Subcutaneous abdominal adipose tissue (tissue), 5 donors: ENCODE data around the gene PDGFA.

Experiments
- H3K27ac ChIP-seq: one replicate; pipeline ENCODE4 v1.7.0; 2013; ENCODE audit warnings: low read depth, mild to moderate bottlenecking, inconsistent platforms, low read length, moderate library complexity
- H3K27me3 ChIP-seq, 5 donors: one replicate each; pipeline ENCODE4 v1.7.0; 2013; ENCODE audit warnings: low read length in 5 of 5, inconsistent platforms in 1 of 5; ENCODE audit not compliant: control insufficient read depth in 5 of 5, insufficient read depth in 4 of 5
- H3K36me3 ChIP-seq, 5 donors: one replicate each; pipeline ENCODE4 v1.7.0; 2013; ENCODE audit warnings: low read length in 5 of 5; ENCODE audit not compliant: control insufficient read depth in 5 of 5, insufficient read depth in 5 of 5
- H3K4me1 ChIP-seq, 5 donors: one replicate each; pipeline ENCODE4 v1.7.0; 2013; ENCODE audit warnings: low read length in 5 of 5, mild to moderate bottlenecking in 3 of 5, moderate library complexity in 1 of 5; ENCODE audit not compliant: control insufficient read depth in 5 of 5, insufficient read depth in 5 of 5
- H3K4me3 ChIP-seq, 5 donors: one replicate each; pipeline ENCODE4 v1.7.0; 2013; ENCODE audit warnings: low read length in 5 of 5, low read depth in 1 of 5
- H3K9ac ChIP-seq, 5 donors: one replicate each; pipeline ENCODE4 v1.7.0; 2013; ENCODE audit warnings: low read length in 5 of 5, mild to moderate bottlenecking in 4 of 5, moderate library complexity in 3 of 5
- H3K9me3 ChIP-seq, 5 donors: one replicate each; pipeline ENCODE4 v1.7.0; 2013; ENCODE audit warnings: low read length in 5 of 5; ENCODE audit not compliant: control insufficient read depth in 5 of 5
- donor health status: healthy.
- donor health status: healthy.
- donor health status: healthy.
- donor health status: healthy.
- donor health status: healthy.

The PDGFA gene

GRCh38 chr7:518630-519483 lies 789 bp downstream of the PDGFA start:
- Histone ChIP-seq H3K9me3 (no peaks in the 10 kb centered on the region), H3K4me3 (peak overlapping the region in 4 of 5 donors; percentile 64 to 77 (median 72)), H3K27me3 (peaks cover 6 to 38% (median 23%) of the 10 kb centered on the region in 5 donors), H3K4me1 (peaks cover 0 to 56% (median 43%) of the 10 kb centered on the region in 5 donors), H3K9ac (peak overlapping the region in 1 of 5 donors; percentile 25), H3K27ac (no peak overlapping the region), H3K36me3 (no peaks in the 10 kb centered on the region)

DNA sequence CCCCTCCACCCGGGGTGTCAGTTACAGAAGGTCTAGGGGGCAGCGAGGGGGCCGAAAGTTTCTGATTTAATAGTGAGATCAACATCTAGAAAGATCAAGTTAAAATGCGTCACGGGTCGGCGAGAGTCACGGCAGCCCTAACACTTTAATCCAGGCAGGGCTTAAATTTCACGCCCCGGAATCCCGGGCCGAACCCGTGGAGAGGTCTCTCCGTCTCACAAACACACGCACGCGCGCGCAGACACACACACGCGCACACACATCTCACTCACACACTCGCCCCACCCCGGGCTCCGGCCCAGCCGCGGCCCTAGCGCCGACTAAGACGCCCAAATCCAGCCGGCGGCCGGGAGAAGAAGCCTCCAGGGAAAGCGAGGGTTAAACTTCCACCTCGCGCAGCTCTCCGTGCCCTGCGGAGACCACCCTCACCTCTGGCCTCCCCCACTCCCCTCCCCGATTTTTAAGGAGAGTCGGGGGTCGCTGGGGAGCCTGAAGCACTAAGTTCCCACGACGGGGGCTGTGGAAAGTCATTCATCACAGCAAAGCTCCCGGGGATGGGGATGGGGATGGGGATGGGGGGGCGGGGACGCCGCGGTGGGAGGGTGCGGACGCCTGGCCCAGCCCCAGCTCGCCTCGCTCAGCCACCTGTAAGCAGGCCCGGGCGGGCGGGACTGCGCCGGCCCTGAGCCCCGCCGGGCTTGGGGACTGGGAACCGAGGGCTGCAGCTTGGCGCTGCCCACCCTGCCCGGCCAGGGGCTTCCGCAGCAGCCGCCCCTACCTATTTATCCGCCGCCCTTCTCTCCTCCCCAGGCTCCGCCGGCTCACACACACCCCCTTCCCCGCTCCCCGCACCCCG lies 1.6 kb downstream of the PDGFA start:
- H3K4me1 ChIP-seq, result peaks cover 0 to 56% (median 43%) of the 10 kb centered on the region in 5 donors
- H3K36me3 ChIP-seq, result no peaks in the 10 kb centered on the region
- peak overlapping the region in 1 of 5 donors; percentile 45 for H3K9ac ChIP-seq
- H3K9me3 ChIP-seq, result no peaks in the 10 kb centered on the region
- H3K27ac ChIP-seq, result peak overlapping the region; percentile 10
- H3K4me3 ChIP-seq, result peak overlapping the region in 4 of 5 donors; percentile 64 to 77 (median 72)
- H3K27me3 ChIP-seq, result peaks cover under 1 to 31% (median 15%) of the 10 kb centered on the region in 5 donors

GRCh38 chr7:516606-517456 lies 2.8 kb downstream of the PDGFA start:
- peak overlapping the region in 4 of 5 donors; percentile 36 to 77 (median 52) for H3K4me3 ChIP-seq
- peaks cover 0 to 20% (median 11%) of the 10 kb centered on the region in 5 donors for H3K27me3 ChIP-seq
- H3K9me3 ChIP-seq, result no peaks in the 10 kb centered on the region
- H3K36me3 ChIP-seq, result no peaks in the 10 kb centered on the region
- peaks cover 0 to 48% (median 33%) of the 10 kb centered on the region in 5 donors for H3K4me1 ChIP-seq
- no peak overlapping the region for H3K27ac ChIP-seq
- H3K9ac ChIP-seq, result no peak overlapping the region

DNA sequence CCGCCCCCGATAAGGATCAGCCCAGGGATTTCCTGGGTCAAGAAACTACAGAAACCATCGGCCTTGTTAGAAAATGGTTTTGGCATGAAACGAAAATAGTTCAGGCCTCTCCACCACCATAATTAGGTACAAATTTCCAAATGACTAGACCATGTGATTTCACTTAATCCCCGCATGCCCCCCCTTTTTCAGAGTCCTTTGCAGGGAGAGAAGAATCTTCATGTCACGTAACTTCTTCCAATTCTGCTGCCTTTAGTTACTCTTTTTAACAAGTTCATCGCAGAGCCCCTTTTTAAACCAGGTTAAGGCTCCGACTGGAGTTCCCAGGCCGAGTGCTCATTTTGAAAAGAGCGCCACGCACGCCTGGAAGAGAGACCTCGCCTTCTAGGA lies 3.4 kb downstream of the PDGFA start:
- H3K27me3 ChIP-seq, result peaks cover 0 to 17% (median 8%) of the 10 kb centered on the region in 5 donors
- H3K36me3 ChIP-seq, result peaks cover 0 to 4% (median 0%) of the 10 kb centered on the region in 5 donors
- H3K4me1 ChIP-seq, result peaks cover 0 to 42% (median 27%) of the 10 kb centered on the region in 5 donors
- no peak overlapping the region for H3K27ac ChIP-seq
- H3K9ac ChIP-seq, result no peak overlapping the region
- no peak overlapping the region for H3K4me3 ChIP-seq
- H3K9me3 ChIP-seq, result no peaks in the 10 kb centered on the region

- Histone ChIP-seq H3K9ac (no peak overlapping the region), H3K27ac (no peak overlapping the region), H3K4me3 (no peak overlapping the region), H3K4me1 (peaks cover 0 to 37% (median 21%) of the 10 kb centered on the region in 5 donors), H3K36me3 (peaks cover 0 to 4% (median 0%) of the 10 kb centered on the region in 5 donors), H3K27me3 (peaks cover 0 to 11% (median 2%) of the 10 kb centered on the region in 5 donors), H3K9me3 (no peaks in the 10 kb centered on the region)
Measured at GRCh38 chr7:515628-516027, 4.0 kb downstream of the PDGFA start.

GRCh38 chr7:514651-515598 lies 4.7 kb downstream of the PDGFA start:
- no peak overlapping the region for H3K9ac ChIP-seq
- H3K4me3 ChIP-seq, result no peak overlapping the region
- H3K27ac ChIP-seq, result no peak overlapping the region
- peaks cover 0 to 8% (median 0%) of the 10 kb centered on the region in 5 donors for H3K36me3 ChIP-seq
- H3K4me1 ChIP-seq, result peaks cover 0 to 31% (median 18%) of the 10 kb centered on the region in 5 donors
- H3K27me3 ChIP-seq, result peaks cover 0 to 8% (median 0%) of the 10 kb centered on the region in 5 donors
- no peaks in the 10 kb centered on the region for H3K9me3 ChIP-seq

DNA sequence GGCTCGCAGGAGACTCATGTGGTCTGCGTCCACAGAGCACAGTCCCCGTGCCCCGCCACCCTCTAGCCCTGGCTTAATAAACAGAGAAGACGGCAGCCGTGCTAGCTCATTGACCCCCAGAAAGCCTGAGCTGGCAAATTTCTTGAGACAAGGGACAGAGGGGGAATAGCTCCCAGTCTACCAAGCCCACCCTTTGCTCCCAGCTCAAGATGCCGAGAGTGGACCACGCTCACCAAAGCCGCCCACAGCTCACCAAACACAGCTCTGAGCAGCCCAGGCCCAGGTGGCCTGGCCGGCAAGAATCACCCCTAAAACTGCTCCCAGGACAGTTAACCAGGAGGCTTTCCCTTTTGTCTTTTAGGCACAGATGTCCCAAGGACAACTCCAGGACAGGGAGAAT lies 5.4 kb downstream of the PDGFA start:
- peaks cover 0 to 8% (median 0%) of the 10 kb centered on the region in 5 donors for H3K27me3 ChIP-seq
- H3K27ac ChIP-seq, result no peak overlapping the region
- no peak overlapping the region for H3K4me3 ChIP-seq
- H3K4me1 ChIP-seq, result peaks cover 0 to 30% (median 18%) of the 10 kb centered on the region in 5 donors
- H3K36me3 ChIP-seq, result peaks cover 0 to 12% (median 0%) of the 10 kb centered on the region in 5 donors
- no peaks in the 10 kb centered on the region for H3K9me3 ChIP-seq
- H3K9ac ChIP-seq, result no peak overlapping the region

GRCh38 chr7:513521-514166 lies 6.0 kb downstream of the PDGFA start:
- Histone ChIP-seq H3K9ac (no peak overlapping the region), H3K36me3 (peaks cover 0 to 14% (median 0%) of the 10 kb centered on the region in 5 donors)

More at GRCh38 chr7:513521-514166, 6.0 kb downstream of the PDGFA start:
- peaks cover 0 to 27% (median 14%) of the 10 kb centered on the region in 5 donors for H3K4me1 ChIP-seq
- H3K9me3 ChIP-seq, result no peaks in the 10 kb centered on the region
- no peak overlapping the region for H3K27ac ChIP-seq
- peaks cover 0 to 8% (median 0%) of the 10 kb centered on the region in 5 donors for H3K27me3 ChIP-seq
- H3K4me3 ChIP-seq, result no peak overlapping the region
